Immature natural killer cell (primary cell): ENCODE measurements around the gene EDC3. TPM values are rescaled to one million over a fixed set of nuclear protein-coding genes. Genes with fewer than 3 reads are reported as not detected.

Experiments
- polyA plus RNA-seq, 3 donors: library from polyadenylated mRNA; unstranded; fragments of 300-500 nt; fragmentation: Illumina TruSeq; gene quantifications; one replicate each; pipeline ENCODE4 v1.2.3, GENCODE V29; 2021

Gene EDC3
- polyA plus RNA-seq, 3 donors from 2014 or later, result 17.4 to 30.4 (median 26.1) TPM

Other genes starting within 250 kb of the EDC3 start
- 100 to 1,000 TPM; 110 to 163 (median 128) TPM for gene UBL7, start 234.9 kb downstream of the EDC3 start, polyA plus RNA-seq
- 10 to 100 TPM in 1 of 3 donors, 1 to 10 TPM in 2; 3.2 to 17.3 (median 6.6) TPM for gene ARID3B, start 154.8 kb downstream of the EDC3 start, polyA plus RNA-seq
- 10 to 100 TPM; 32.4 to 82.1 (median 68.2) TPM for gene CLK3, start 80.2 kb downstream of the EDC3 start, polyA plus RNA-seq
- not detected for gene CYP1A1, start 29.5 kb upstream of the EDC3 start, polyA plus RNA-seq
- not detected for gene CYP1A2, start 52.8 kb upstream of the EDC3 start, polyA plus RNA-seq
- gene CSK, start 86.1 kb upstream of the EDC3 start, polyA plus RNA-seq, result 100 to 1,000 TPM in 1 of 3 donors, 10 to 100 TPM in 2; 94.0 to 180 (median 95.9) TPM
- not detected for gene LMAN1L, start 116.8 kb upstream of the EDC3 start, polyA plus RNA-seq
- not detected for gene CPLX3, start 130.6 kb upstream of the EDC3 start, polyA plus RNA-seq
- gene ULK3, start 147.1 kb upstream of the EDC3 start, polyA plus RNA-seq, result 10 to 100 TPM; 26.0 to 48.4 (median 32.0) TPM
- gene SCAMP2, start 177.3 kb upstream of the EDC3 start, polyA plus RNA-seq, result 100 to 1,000 TPM; 115 to 181 (median 141) TPM
- gene MPI, start 194.0 kb upstream of the EDC3 start, polyA plus RNA-seq, result 10 to 100 TPM; 38.3 to 42.0 (median 40.9) TPM
- gene FAM219B, start 210.8 kb upstream of the EDC3 start, polyA plus RNA-seq, result 10 to 100 TPM in 2 of 3 donors, 1 to 10 TPM in 1; 9.5 to 29.6 (median 24.8) TPM
- gene COX5A, start 242.0 kb upstream of the EDC3 start, polyA plus RNA-seq, result 100 to 1,000 TPM; 373 to 458 (median 447) TPM